RWPE2 (cell line): ENCODE data around the gene DNAH5.

Source experiments
- ATAC-seq: fragments of 200-7000 bp; cut with Tn5 transposase; 3 replicates; pipeline ENCODE4 v1.9.1; 2021; ENCODE audit warnings: low read depth
- DNase-seq: peaks from one replicate; pipeline ENCODE4 v3.0.0-alpha.2; 2020; ENCODE audit warnings: low spot score
- H3K27ac ChIP-seq: fragments of 450-650 bp; 2 replicates; pipeline ENCODE4 v1.5.1; 2017; ENCODE audit warnings: mild to moderate bottlenecking; ENCODE audit not compliant: poor library complexity, severe bottlenecking
- H3K27me3 ChIP-seq: fragments of 250-450 bp; sonication (Bioruptor Pico); 2 replicates; pipeline ENCODE4 v1.5.1; 2021; ENCODE audit warnings: mild to moderate bottlenecking, moderate library complexity; ENCODE audit not compliant: insufficient read depth, poor library complexity, severe bottlenecking
- H3K36me3 ChIP-seq: fragments of 250-450 bp; sonication (Bioruptor Pico); 2 replicates; pipeline ENCODE4 v1.5.1; 2020; ENCODE audit warnings: low read depth, mild to moderate bottlenecking, moderate library complexity
- H3K4me1 ChIP-seq: fragments of 250-450 bp; sonication (Bioruptor Pico); 2 replicates; pipeline ENCODE4 v1.5.1; 2021; ENCODE audit warnings: mild to moderate bottlenecking, moderate library complexity; ENCODE audit not compliant: insufficient read depth, poor library complexity, severe bottlenecking
- H3K4me3 ChIP-seq: fragments of 250-450 bp; sonication (Bioruptor Pico); 2 replicates; pipeline ENCODE4 v1.5.1; 2021; ENCODE audit warnings: mild to moderate bottlenecking, moderate library complexity; ENCODE audit not compliant: severe bottlenecking
- H3K9me3 ChIP-seq: fragments of 250-450 bp; sonication (Bioruptor Pico); 2 replicates; pipeline ENCODE4 v1.5.1; 2021; ENCODE audit warnings: mild to moderate bottlenecking, moderate library complexity; ENCODE audit not compliant: severe bottlenecking
- TF ChIP-seq, protein P1 (sequence below): fragments of 450-650 bp; IDR thresholded peaks from one replicate; pipeline ENCODE4 v1.5.1; 2017; ENCODE audit warnings: mild to moderate bottlenecking, moderate library complexity; ENCODE audit not compliant: poor library complexity, severe bottlenecking

Gene DNAH5

DNA sequence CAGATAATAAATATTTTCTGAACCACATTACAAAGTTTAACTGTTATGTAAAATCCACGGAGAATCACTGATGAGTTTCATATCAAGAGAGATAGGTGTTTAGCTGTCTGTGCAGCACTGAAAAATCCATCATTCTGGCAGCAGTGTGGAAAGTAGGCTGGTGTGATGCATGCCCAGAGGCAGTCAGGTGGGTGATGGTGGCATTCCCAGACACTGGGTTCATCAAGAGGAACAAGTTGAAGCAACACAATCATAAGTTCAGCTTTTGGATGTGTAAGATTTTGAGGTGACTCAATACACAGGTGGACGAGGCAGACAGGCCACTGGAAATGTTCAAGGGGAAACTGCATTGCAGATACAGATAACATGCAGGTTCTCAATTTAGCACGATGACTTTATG, 11.9 kb downstream of the DNAH5 start:
- Histone ChIP-seq H3K9me3 (peaks cover 4% of the 10 kb centered on the region), H3K27me3 (no peaks in the 10 kb centered on the region), H3K4me1 (peaks cover 15% of the 10 kb centered on the region), H3K4me3 (no peak overlapping the region), H3K27ac (peak overlapping the region; percentile 74), H3K36me3 (no peaks in the 10 kb centered on the region)
- TF ChIP-seq, protein P1, sequence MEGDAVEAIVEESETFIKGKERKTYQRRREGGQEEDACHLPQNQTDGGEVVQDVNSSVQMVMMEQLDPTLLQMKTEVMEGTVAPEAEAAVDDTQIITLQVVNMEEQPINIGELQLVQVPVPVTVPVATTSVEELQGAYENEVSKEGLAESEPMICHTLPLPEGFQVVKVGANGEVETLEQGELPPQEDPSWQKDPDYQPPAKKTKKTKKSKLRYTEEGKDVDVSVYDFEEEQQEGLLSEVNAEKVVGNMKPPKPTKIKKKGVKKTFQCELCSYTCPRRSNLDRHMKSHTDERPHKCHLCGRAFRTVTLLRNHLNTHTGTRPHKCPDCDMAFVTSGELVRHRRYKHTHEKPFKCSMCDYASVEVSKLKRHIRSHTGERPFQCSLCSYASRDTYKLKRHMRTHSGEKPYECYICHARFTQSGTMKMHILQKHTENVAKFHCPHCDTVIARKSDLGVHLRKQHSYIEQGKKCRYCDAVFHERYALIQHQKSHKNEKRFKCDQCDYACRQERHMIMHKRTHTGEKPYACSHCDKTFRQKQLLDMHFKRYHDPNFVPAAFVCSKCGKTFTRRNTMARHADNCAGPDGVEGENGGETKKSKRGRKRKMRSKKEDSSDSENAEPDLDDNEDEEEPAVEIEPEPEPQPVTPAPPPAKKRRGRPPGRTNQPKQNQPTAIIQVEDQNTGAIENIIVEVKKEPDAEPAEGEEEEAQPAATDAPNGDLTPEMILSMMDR, result no peak
- DNase-seq, result peak; percentile 76
- ATAC-seq, result peak; percentile 97

DNA sequence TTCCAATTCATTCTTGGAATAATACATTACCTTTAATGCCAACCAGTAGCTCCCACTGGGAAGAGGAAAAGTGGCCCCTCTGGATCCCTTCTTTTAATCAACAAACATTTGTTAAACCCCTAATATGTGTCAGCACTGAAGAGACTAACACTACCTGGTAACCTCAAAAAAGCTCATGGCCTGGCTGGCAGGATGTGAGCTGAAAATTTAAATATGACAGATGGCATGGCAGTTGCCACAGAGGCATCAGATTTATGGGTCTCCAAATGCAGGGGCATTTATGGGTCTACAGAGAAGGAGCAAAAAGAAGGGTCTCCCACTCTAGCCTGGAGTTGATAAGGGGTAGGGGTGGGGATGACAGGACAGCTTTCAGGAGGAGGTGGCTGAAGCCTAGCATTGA, 12.5 kb downstream of the DNAH5 start:
- Histone ChIP-seq H3K4me1 (peaks cover 15% of the 10 kb centered on the region), H3K36me3 (no peaks in the 10 kb centered on the region), H3K27me3 (no peaks in the 10 kb centered on the region), H3K4me3 (no peak overlapping the region), H3K9me3 (peaks cover 4% of the 10 kb centered on the region), H3K27ac (peak overlapping the region; percentile 74)
- TF ChIP-seq, protein P1, result no peak
- DNase-seq, result no peak
- ATAC-seq, result no peak

DNA sequence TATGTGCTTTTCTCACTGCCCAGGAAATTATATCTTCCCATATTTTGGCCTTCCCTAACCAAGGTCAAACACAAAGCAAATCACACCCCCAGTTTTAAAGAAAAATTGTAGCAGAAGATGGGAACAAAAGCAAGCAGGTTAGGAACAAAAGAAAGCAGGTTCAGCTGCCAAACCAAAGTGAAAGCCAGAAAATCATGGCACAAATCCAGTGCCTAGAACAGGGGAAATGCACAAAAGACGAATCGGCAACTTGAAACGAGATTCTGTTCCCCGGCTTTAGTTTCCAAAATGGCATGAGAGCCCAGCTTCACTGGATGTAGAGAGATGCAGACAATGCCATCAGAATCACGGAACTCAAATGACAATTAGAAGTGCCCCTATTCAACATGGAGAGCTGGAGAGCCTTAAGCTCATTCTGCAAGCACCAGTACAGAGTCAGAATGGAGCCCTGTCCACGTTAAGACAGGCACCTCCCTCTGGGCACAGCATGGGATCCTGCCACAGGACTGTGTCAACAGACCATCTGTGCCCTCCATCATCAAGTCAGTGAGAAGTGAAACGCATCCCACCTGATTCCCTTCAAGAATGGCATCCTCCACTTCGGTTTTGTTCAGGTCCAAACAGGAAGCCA, 13.8 kb downstream of the DNAH5 start:
- H3K36me3 ChIP-seq, result no peaks in the 10 kb centered on the region
- no peaks in the 10 kb centered on the region for H3K27me3 ChIP-seq
- H3K9me3 ChIP-seq, result peaks cover 4% of the 10 kb centered on the region
- peaks cover 15% of the 10 kb centered on the region for H3K4me1 ChIP-seq
- H3K4me3 ChIP-seq, result no peak overlapping the region
- no peak overlapping the region for H3K27ac ChIP-seq
- DNase-seq (no peak), ATAC-seq (no peak)
- TF ChIP-seq, protein P1, result no peak

DNA sequence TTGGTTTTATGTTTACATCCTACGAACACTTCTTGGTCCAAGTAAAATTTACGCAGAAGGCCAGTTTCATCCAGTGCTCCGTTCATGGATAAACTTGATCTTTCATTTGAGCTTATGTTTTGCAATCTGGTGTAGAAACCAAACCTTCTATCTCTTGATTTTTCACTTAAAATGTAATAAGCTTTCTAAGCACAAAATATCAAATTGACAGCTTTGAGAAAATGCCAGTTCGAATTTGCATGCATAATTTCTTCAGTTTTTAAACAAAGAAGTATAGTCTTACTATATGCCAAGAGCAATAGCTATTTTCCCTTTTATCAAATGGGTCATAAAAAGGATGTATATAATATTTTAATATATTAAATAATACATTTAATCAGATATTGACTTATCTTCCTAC, 17.8 kb downstream of the DNAH5 start:
- Histone ChIP-seq H3K36me3 (no peaks in the 10 kb centered on the region), H3K27ac (no peak overlapping the region), H3K27me3 (no peaks in the 10 kb centered on the region), H3K4me1 (no peaks in the 10 kb centered on the region), H3K9me3 (no peaks in the 10 kb centered on the region), H3K4me3 (no peak overlapping the region)
- DNase-seq (no peak), ATAC-seq (no peak)
- TF ChIP-seq, protein P1, result no peak

DNA sequence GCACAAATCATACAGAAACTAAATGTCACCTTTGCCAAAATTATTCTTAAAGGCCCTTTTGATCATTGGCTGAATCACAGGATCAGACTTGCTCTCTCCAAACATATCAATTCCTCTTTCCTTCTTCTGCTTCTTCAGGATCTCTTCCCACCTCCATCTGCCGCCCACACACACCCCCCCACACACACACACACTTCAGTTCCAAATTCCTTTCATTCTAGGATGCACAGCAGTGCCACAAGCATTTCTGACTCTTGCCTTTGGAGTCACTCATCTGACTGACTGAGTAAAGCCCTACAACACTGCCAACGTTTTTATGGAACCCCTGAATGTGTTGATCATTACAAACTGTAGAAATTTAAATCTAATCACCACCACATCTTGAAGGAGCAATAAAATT, 22.9 kb downstream of the DNAH5 start:
- no peak for ATAC-seq
- no peaks in the 10 kb centered on the region for H3K4me1 ChIP-seq
- no peaks in the 10 kb centered on the region for H3K9me3 ChIP-seq
- DNase-seq, result no peak
- H3K27ac ChIP-seq, result no peak overlapping the region
- H3K27me3 ChIP-seq, result no peaks in the 10 kb centered on the region
- H3K36me3 ChIP-seq, result no peaks in the 10 kb centered on the region
- TF ChIP-seq, protein P1, result no peak
- no peak overlapping the region for H3K4me3 ChIP-seq
